Smooth muscle cell (in vitro differentiated cells): ENCODE results near the gene DMXL1. TPM values are rescaled to one million over a fixed set of nuclear protein-coding genes. Genes with fewer than 3 reads are reported as not detected.

Experiments
- DNase-seq: peaks from one replicate; lab custom pipeline; 2025; ENCODE audit not compliant: unreplicated experiment; lab: John Stamatoyannopoulos, UW
- H2AFZ ChIP-seq: fragments of 200-600 bp; sonication (generic); 2 replicates; pipeline ENCODE4 v1.6.0; 2016; ENCODE audit warnings: antibody characterized with exemption, low read depth, mild to moderate bottlenecking
- H3F3A ChIP-seq: fragments of 200-600 bp; sonication (generic); 2 replicates; pipeline ENCODE4 v1.6.0; 2017; ENCODE audit warnings: antibody characterized with exemption, low read depth
- H3K27ac ChIP-seq: fragments of 200-600 bp; sonication (generic); 2 replicates; pipeline ENCODE4 v1.5.1; 2016; ENCODE audit warnings: low read depth, mild to moderate bottlenecking
- H3K27me3 ChIP-seq: fragments of 200-600 bp; sonication (generic); 2 replicates; pipeline ENCODE4 v1.6.1; 2016; ENCODE audit warnings: low read depth, mild to moderate bottlenecking
- H3K36me3 ChIP-seq: fragments of 200-600 bp; sonication (generic); 2 replicates; pipeline ENCODE4 v1.5.1; 2016; ENCODE audit warnings: low read depth
- H3K4me1 ChIP-seq: fragments of 200-600 bp; sonication (generic); 2 replicates; pipeline ENCODE4 v1.5.1; 2016; ENCODE audit warnings: low read depth
- H3K4me2 ChIP-seq: fragments of 200-600 bp; sonication (generic); 2 replicates; pipeline ENCODE4 v1.6.0; 2016; ENCODE audit warnings: mild to moderate bottlenecking
- H3K4me3 ChIP-seq: fragments of 200-600 bp; sonication (generic); 2 replicates; pipeline ENCODE4 v1.5.1; 2016; ENCODE audit warnings: mild to moderate bottlenecking
- H3K79me2 ChIP-seq: fragments of 200-600 bp; sonication (generic); 2 replicates; pipeline ENCODE4 v1.6.0; 2016; ENCODE audit warnings: low read depth, mild to moderate bottlenecking
- H3K9ac ChIP-seq: fragments of 200-600 bp; sonication (generic); 2 replicates; pipeline ENCODE4 v1.6.0; 2016; ENCODE audit warnings: low read depth
- H3K9me3 ChIP-seq: fragments of 200-600 bp; sonication (generic); replicated peaks from 2 replicates; pipeline ENCODE4 v1.5.1; 2016; ENCODE audit warnings: low read depth
- H4K20me1 ChIP-seq: fragments of 200-600 bp; sonication (generic); 2 replicates; pipeline ENCODE4 v1.6.0; 2016; ENCODE audit warnings: low read depth
- CTCF ChIP-seq: fragments of 200-600 bp; sonication (generic); IDR thresholded peaks from 2 replicates; pipeline ENCODE4 v1.5.1; 2017; ENCODE audit warnings: borderline replicate concordance, mild to moderate bottlenecking, antibody characterized with exemption; ENCODE audit not compliant: insufficient read depth, poor library complexity, severe bottlenecking
- WGBS: methylation state at CpG from one replicate; pipeline ENCODE4 v1.1.7; 2016; ENCODE audit warnings: low lambda C conversion rate; 5-methylcytosine and 5-hydroxymethylcytosine counted together
- polyA plus RNA-seq: library from polyadenylated mRNA; unstranded; fragments of >200 nt; fragmentation: Nextera tagmentation; extraction: Ambion mirVana; gene quantifications from 2 replicates; pipeline ENCODE4 v1.2.1, GENCODE V29; 2016
- total RNA-seq: library from RNA; depleted of rRNA; stranded (reverse); fragments of >200 nt; gene quantifications from 2 replicates; pipeline ENCODE4 v1.2.3, GENCODE V29; 2014

Gene DMXL1
- total and polyA plus RNA-seq, 2 experiments from 2014 or later, result 9.6 to 76.0 TPM

GRCh38 chr5:119243888-119244287 is 173.0 kb downstream of the DMXL1 start:
- Histone ChIP-seq H3K4me3 (no peak overlapping the region), H3K9me3 (no peaks in the 10 kb centered on the region), H3F3A (no peaks in the 10 kb centered on the region), H3K27me3 (no peaks in the 10 kb centered on the region), H4K20me1 (no peaks in the 10 kb centered on the region), H2AFZ (no peak overlapping the region), H3K9ac (no peak overlapping the region), H3K79me2 (no peaks in the 10 kb centered on the region), H3K36me3 (peaks cover 6% of the 10 kb centered on the region), H3K4me1 (no peaks in the 10 kb centered on the region), H3K27ac (no peak overlapping the region), H3K4me2 (no peak overlapping the region)
- WGBS, result 85% methylated on average over 3 of the region's 3 CpGs
- DNase-seq, result no peak
- no peak for TF ChIP-seq CTCF

- WGBS, result 90% methylated on average over 7 of the region's 7 CpGs
- no peak overlapping the region for H3K27ac ChIP-seq
- DNase-seq, result no peak
Measured at GRCh38 chr5:119250946-119251901, 180.3 kb downstream of the DMXL1 start.

GRCh38 chr5:119255571-119256356 is 184.9 kb downstream of the DMXL1 start:
- Histone ChIP-seq H4K20me1 (no peaks in the 10 kb centered on the region), H3K36me3 (no peaks in the 10 kb centered on the region), H3K9ac (no peak overlapping the region), H2AFZ (no peak overlapping the region), H3F3A (peaks cover 4% of the 10 kb centered on the region), H3K27me3 (no peaks in the 10 kb centered on the region), H3K9me3 (no peaks in the 10 kb centered on the region), H3K4me1 (no peaks in the 10 kb centered on the region), H3K4me3 (no peak overlapping the region), H3K79me2 (no peaks in the 10 kb centered on the region), H3K4me2 (no peak overlapping the region), H3K27ac (no peak overlapping the region)
- 92% methylated on average over 5 of the region's 5 CpGs for WGBS
- DNase-seq, result no peak
- TF ChIP-seq CTCF, result no peak

More at GRCh38 chr5:119250946-119251901, 180.3 kb downstream of the DMXL1 start:
- H3K4me3 ChIP-seq, result no peak overlapping the region
- no peak overlapping the region for H3K9ac ChIP-seq
- no peaks in the 10 kb centered on the region for H3K36me3 ChIP-seq
- no peaks in the 10 kb centered on the region for H3K4me1 ChIP-seq
- H3K27me3 ChIP-seq, result no peaks in the 10 kb centered on the region
- H3F3A ChIP-seq, result peaks cover 4% of the 10 kb centered on the region
- H4K20me1 ChIP-seq, result no peaks in the 10 kb centered on the region
- no peak overlapping the region for H3K4me2 ChIP-seq
- no peak for TF ChIP-seq CTCF
- no peaks in the 10 kb centered on the region for H3K9me3 ChIP-seq
- H3K79me2 ChIP-seq, result no peaks in the 10 kb centered on the region
- H2AFZ ChIP-seq, result no peak overlapping the region
